SKM-1 treated with dmso at 0.1 percent for 144 hours (cell line): ENCODE data around the gene TTK.
"Not testable (repeated sequence)": the region's sequence is repeated elsewhere in the genome, so short reads cannot be mapped to it uniquely, and the experiment has no call there.

Experiments used
- DNase-seq: peaks from one replicate; lab custom pipeline; 2025; ENCODE audit not compliant: unreplicated experiment; lab: John Stamatoyannopoulos, UW

Gene TTK

DNA sequence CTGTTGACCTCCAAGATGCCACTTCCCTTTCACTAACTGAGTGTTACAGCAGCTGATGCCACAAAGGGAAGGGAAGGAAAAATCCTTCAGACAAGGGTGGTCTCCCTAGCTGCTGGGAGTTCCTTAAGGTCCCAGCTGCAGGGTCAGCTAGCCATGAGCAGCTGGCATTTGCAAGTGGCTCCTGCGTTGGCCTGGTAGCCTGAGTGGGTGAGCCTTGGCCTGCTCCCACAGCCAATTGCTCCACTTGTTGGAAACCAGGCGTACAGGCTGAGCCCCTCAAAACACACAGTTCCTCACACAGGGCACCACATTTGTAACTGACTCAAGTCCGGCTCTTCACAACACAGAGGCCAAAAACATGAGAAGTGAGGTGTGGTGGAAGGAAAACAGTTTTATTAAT lies 16.7 kb downstream of the TTK start:
- no peak for DNase-seq

DNA sequence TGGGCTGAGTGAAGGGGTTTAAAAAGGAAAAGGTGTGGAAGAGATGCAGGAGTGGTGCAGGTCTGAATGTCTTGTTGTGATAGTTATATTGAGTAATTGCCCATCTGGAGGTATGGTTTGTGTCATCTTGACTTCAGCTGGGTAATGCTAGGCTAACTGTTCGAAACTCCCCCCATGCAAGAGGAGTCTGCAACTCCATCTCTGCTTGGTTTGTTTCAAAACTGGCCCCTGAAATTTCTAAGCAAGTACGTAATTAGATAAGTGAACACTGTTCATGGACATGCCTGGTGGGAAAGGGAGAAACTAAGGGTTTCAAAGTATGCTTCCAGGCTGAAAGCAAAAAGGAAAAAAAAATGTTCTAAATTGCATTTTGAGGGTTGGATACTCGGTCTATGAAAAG lies 17.1 kb downstream of the TTK start:
- DNase-seq, result no peak

DNA sequence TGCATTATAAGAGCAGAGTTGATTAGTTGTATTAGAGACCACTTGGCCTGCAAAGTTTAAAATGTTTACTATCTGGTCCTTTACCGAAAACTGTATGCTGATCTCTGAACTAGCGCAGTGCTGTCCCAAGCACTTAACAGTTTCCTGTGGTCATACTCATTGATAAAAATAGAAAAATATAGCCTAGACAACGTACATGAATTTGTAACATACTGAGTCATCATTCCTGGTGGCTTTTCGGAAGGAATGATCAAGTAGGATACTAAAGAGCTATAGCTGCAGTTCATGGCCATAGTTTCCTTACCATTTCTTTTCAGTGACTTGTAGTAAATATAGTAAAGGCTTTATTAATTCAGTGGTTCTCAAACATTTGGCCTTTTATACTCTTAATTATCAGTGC lies 18.4 kb downstream of the TTK start:
- DNase-seq, result no peak

- DNase-seq, result no peak
Measured at GRCh38 chr6:80028589-80028988, 24.1 kb downstream of the TTK start.

GRCh38 chr6:80029470-80029869 lies 25.0 kb downstream of the TTK start:
- DNase-seq, result no peak

- not testable (repeated sequence) for DNase-seq
Measured at GRCh38 chr6:80048220-80048619, 43.8 kb downstream of the TTK start.

GRCh38 chr6:80060774-80061173 lies 56.3 kb downstream of the TTK start:
- no peak for DNase-seq

DNA sequence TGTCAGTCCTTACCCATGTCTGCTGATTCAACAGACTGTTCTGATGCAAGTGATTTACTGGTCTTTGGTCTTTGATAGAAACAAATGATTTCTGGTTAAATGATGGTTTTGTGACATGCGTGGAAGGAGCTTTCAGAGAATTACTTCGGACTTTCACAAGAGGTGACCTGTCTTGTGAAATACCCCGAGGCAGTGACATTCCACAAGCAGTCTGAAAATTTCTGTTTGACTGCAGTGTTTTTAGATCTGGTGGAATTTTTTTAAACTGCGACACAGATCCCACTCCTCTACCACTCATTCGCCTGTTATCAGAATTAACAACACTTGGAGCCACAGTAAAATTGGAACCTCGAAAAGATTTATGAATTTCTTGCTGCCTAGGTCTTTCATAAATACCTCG lies 63.7 kb downstream of the TTK start:
- DNase-seq, result not testable (repeated sequence)

- not testable (repeated sequence) for DNase-seq
Measured at GRCh38 chr6:80070431-80070830, 66.0 kb downstream of the TTK start.

- DNase-seq, result no peak
Measured at GRCh38 chr6:80077067-80077466, 72.6 kb downstream of the TTK start.

GRCh38 chr6:80088637-80089036 lies 84.2 kb downstream of the TTK start:
- DNase-seq, result no peak

DNA sequence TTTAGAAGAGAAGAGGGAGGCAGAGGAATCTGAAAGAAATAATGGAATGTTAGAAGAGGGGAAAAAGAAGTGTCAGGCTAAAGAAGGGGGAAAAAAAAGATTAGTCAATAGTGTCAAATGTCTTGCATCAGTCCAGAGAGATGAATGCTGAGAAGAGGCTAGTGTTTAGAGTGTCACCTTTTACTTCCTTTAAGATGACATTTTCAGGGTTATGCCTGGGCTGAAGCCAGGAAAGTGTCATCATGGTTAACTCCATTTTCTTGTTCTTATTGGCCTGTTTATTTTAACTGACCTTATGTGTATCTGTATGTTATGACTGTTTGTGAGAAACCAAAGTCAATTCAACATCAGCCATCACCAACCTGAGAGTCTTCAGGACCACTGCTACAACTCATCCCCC lies 87.1 kb downstream of the TTK start:
- no peak for DNase-seq
